ENCODE measurements around the gene BDNF.

- no peak for TF ChIP-seq CTCF (IDR thresholded peaks at IDR 0.05; ENCODE audit: low read depth, low read length, missing input control)
- TF ChIP-seq ZBTB33 (IDR thresholded peaks at IDR 0.05): no peak
- no peak for TF ChIP-seq MAX (IDR thresholded peaks at IDR 0.05)
- no peak for TF ChIP-seq YY1 (IDR thresholded peaks at IDR 0.05)
- TF ChIP-seq GABPA (IDR thresholded peaks at IDR 0.05 in 1 of 2, conservative IDR thresholded peaks at IDR 0.05 in 1 of 2): no peak
- no peak for TF ChIP-seq NR2F2 (IDR thresholded peaks at IDR 0.05)
- TF ChIP-seq REST (IDR thresholded peaks at IDR 0.05): no peak
- TF ChIP-seq EGR1 (IDR thresholded peaks at IDR 0.05; ENCODE audit: low read depth in 2 of 2): no peak
- no peak for TF ChIP-seq TAF1 (conservative IDR thresholded peaks at IDR 0.05)
- TF ChIP-seq JUND (IDR thresholded peaks at IDR 0.05): no peak
- no peak for TF ChIP-seq HNF4A (conservative IDR thresholded peaks at IDR 0.05)
- no peak for TF ChIP-seq HNF4G (IDR thresholded peaks at IDR 0.05)
- TF ChIP-seq ATF3 (IDR thresholded peaks at IDR 0.05): no peak
Measured at GRCh38 chr11:27642954-27643353, 57.3 kb downstream of the BDNF start.

Data from liver (tissue), 3 donors.